Caco-2 (cell line): Measurements from ENCODE around the gene ATXN7. TPM values are rescaled to one million over a fixed set of nuclear protein-coding genes. Genes with fewer than 3 reads are reported as not detected.
A peak's percentile ranks its signal among the peaks of the same experiment; 100 is the strongest.

Experiments
- BruUV-seq: library from RNA; stranded (reverse); fragments of 400-500 nt; replicated peaks from 2 replicates; lab custom pipeline; 2021; lab: Mats Ljungman, UMichigan
- CTCF ChIA-PET: fragments of 300-600 bp; sonication (Branson Sonifier 250); formaldehyde crosslinking; loops from one replicate; lab custom pipeline; 2022; ENCODE audit warnings: antibody characterized with exemption; lab: Charles Lee
- POLR2A ChIA-PET: fragments of 300-600 bp; sonication (Branson Sonifier 250); formaldehyde crosslinking; loops from one replicate; lab custom pipeline; 2022; ENCODE audit warnings: antibody characterized with exemption; lab: Charles Lee
- DNase-seq, 2 experiments: peaks; one replicate each; pipeline versions ENCODE4 v3.0.0 to v3.0.0-alpha.2; 2020 to 2022
- H3K27me3 ChIP-seq: replicated peaks from 2 replicates; pipeline ENCODE4 v1.6.0; 2011; ENCODE audit warnings: low read length; ENCODE audit not compliant: control insufficient read depth, insufficient read depth
- H3K36me3 ChIP-seq: 2 replicates; pipeline ENCODE4 v1.5.1; 2011; ENCODE audit warnings: low read length; ENCODE audit not compliant: control insufficient read depth, insufficient read depth
- H3K4me1 ChIP-seq: fragments of 250-450 bp; sonication (Bioruptor Pico); 2 replicates; pipeline ENCODE4 v1.5.1; 2020; ENCODE audit warnings: mild to moderate bottlenecking
- H3K4me3 ChIP-seq: 2 replicates; pipeline ENCODE4 v1.5.1; 2011; ENCODE audit warnings: low read depth, mild to moderate bottlenecking, control low read depth, low read length
- H3K9me3 ChIP-seq: fragments of 250-450 bp; sonication (Bioruptor Pico); 2 replicates; pipeline ENCODE4 v1.5.1; 2020; ENCODE audit warnings: mild to moderate bottlenecking, moderate library complexity
- H3K27ac Mint-ChIP-seq: one replicate; pipeline ENCODE4 v1.8.0; 2022; ENCODE audit warnings: mixed read lengths; ENCODE audit not compliant: unreplicated experiment
- H3K27me3 Mint-ChIP-seq: one replicate; pipeline ENCODE4 v1.8.0; 2022; ENCODE audit warnings: mixed read lengths; ENCODE audit not compliant: insufficient read depth, unreplicated experiment
- H3K36me3 Mint-ChIP-seq: one replicate; pipeline ENCODE4 v1.8.0; 2022; ENCODE audit warnings: mild to moderate bottlenecking, mixed read lengths; ENCODE audit not compliant: insufficient read depth, unreplicated experiment
- H3K4me1 Mint-ChIP-seq: one replicate; pipeline ENCODE4 v1.8.0; 2022; ENCODE audit warnings: low read depth, mixed read lengths; ENCODE audit not compliant: unreplicated experiment
- H3K4me3 Mint-ChIP-seq: one replicate; pipeline ENCODE4 v1.8.0; 2022; ENCODE audit warnings: mild to moderate bottlenecking, moderate library complexity, mixed read lengths; ENCODE audit not compliant: unreplicated experiment
- H3K9me3 Mint-ChIP-seq: one replicate; pipeline ENCODE4 v1.8.0; 2022; ENCODE audit warnings: mixed read lengths; ENCODE audit not compliant: unreplicated experiment
- intact Hi-C: fragments of 100-400 bp; cut with micrococcal nuclease; formaldehyde crosslinking; loops from one replicate; pipeline ENCODE4 v1.10.0; 2022; ENCODE audit not compliant: unreplicated experiment
- total RNA-seq: library from RNA; stranded (reverse); gene quantifications from 2 replicates; pipeline ENCODE4 v1.2.3, GENCODE V29; 2022
- TF ChIP-seq, protein P1 (sequence below), 2 experiments: fragments of 200-600 bp in 1 of 2; IDR thresholded peaks; 1 replicate in 1 of 2; 2 replicates in 1 of 2; pipeline versions ENCODE4 v1.5.1 to v1.8.0; 2011 to 2022; ENCODE audit warnings: antibody characterized with exemption in 1 of 2, control low read depth in 1 of 2, inconsistent platforms in 1 of 2, low read depth in 1 of 2, low read length in 1 of 2, mild to moderate bottlenecking in 1 of 2, moderate library complexity in 1 of 2; ENCODE audit not compliant: insufficient read depth in 1 of 2, severe bottlenecking in 1 of 2, unreplicated experiment in 1 of 2

ATXN7 gene
- total RNA-seq, 1 experiment from 2014 or later = 22.5 TPM

DNA sequence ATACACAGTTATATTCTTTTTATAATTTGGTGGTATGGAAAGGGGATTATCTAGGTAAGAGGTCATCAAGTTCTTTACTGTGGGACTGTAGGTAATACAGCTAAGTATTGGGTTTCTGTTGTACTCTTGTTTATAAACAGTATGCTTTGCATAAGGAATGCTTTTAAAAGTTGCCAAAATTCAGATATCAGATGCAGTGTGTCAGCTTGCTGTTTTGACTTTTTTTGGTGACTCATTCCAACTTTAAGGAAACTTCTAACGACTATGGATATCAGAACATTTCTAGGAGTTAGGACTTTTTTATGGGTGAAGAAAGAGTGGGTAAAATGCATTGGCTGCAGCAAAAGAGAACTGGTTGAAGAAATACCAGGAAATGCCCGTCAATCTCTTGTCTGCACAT is 45.8 kb downstream of the ATXN7 start:
- Mint-ChIP-seq H3K36me3 (peaks cover 7% of the 10 kb centered on the region), H3K27ac (no peak overlapping the region), H3K27me3 (no peaks in the 10 kb centered on the region), H3K4me1 (peaks cover 4% of the 10 kb centered on the region), H3K4me3 (no peak overlapping the region), H3K9me3 (no peaks in the 10 kb centered on the region)
- TF ChIP-seq, protein P1, sequence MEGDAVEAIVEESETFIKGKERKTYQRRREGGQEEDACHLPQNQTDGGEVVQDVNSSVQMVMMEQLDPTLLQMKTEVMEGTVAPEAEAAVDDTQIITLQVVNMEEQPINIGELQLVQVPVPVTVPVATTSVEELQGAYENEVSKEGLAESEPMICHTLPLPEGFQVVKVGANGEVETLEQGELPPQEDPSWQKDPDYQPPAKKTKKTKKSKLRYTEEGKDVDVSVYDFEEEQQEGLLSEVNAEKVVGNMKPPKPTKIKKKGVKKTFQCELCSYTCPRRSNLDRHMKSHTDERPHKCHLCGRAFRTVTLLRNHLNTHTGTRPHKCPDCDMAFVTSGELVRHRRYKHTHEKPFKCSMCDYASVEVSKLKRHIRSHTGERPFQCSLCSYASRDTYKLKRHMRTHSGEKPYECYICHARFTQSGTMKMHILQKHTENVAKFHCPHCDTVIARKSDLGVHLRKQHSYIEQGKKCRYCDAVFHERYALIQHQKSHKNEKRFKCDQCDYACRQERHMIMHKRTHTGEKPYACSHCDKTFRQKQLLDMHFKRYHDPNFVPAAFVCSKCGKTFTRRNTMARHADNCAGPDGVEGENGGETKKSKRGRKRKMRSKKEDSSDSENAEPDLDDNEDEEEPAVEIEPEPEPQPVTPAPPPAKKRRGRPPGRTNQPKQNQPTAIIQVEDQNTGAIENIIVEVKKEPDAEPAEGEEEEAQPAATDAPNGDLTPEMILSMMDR (IDR thresholded peaks at IDR 0.05; ENCODE audit: insufficient read depth in 1 of 2, low read depth in 1 of 2, low read length in 1 of 2, severe bottlenecking in 1 of 2, unreplicated experiment in 1 of 2) = no peak
- intact Hi-C loops = no loop called here
- DNase-seq = no peak
- Histone ChIP-seq H3K27me3 (no peaks in the 10 kb centered on the region), H3K4me3 (no peak overlapping the region), H3K36me3 (no peaks in the 10 kb centered on the region), H3K4me1 (peaks cover 10% of the 10 kb centered on the region), H3K9me3 (no peaks in the 10 kb centered on the region)
- ChIA-PET POLR2A (no interaction called here), CTCF (no interaction called here)
- BruUV-seq = no TSS peak

DNA sequence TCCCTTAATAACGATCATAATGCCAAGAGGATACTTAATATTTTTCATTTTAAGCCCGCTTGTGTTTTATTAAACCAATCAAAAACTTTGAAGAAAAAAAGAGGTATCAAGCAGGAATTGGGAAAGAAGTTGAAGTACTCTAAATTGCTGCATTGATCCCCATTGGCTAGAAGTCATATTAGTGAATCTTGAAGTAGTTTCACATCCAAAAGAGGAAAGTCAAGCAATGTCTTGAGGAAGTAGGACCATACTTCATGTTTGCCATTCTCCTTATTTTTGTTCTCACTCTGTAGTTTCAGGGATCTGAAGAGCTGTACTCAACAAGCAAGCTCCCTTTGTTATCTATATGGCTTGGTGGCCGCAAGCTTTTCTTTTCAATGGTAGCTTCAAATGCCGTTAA is 46.3 kb downstream of the ATXN7 start:
- H3K27me3 ChIP-seq = no peaks in the 10 kb centered on the region
- TF ChIP-seq, protein P1 (IDR thresholded peaks at IDR 0.05; ENCODE audit: insufficient read depth in 1 of 2, low read depth in 1 of 2, low read length in 1 of 2, severe bottlenecking in 1 of 2, unreplicated experiment in 1 of 2) = no peak
- H3K4me1 Mint-ChIP-seq = peaks cover 4% of the 10 kb centered on the region
- no peak for DNase-seq
- intact Hi-C loops = no loop called here
- no peaks in the 10 kb centered on the region for H3K9me3 Mint-ChIP-seq
- H3K27me3 Mint-ChIP-seq = no peaks in the 10 kb centered on the region
- H3K9me3 ChIP-seq = no peaks in the 10 kb centered on the region
- no peak overlapping the region for H3K4me3 ChIP-seq
- H3K36me3 Mint-ChIP-seq = peaks cover 7% of the 10 kb centered on the region
- ChIA-PET POLR2A (no interaction called here), CTCF (no interaction called here)
- no peaks in the 10 kb centered on the region for H3K36me3 ChIP-seq
- H3K27ac Mint-ChIP-seq = no peak overlapping the region
- peaks cover 10% of the 10 kb centered on the region for H3K4me1 ChIP-seq
- no peak overlapping the region for H3K4me3 Mint-ChIP-seq
- no TSS peak for BruUV-seq

DNA sequence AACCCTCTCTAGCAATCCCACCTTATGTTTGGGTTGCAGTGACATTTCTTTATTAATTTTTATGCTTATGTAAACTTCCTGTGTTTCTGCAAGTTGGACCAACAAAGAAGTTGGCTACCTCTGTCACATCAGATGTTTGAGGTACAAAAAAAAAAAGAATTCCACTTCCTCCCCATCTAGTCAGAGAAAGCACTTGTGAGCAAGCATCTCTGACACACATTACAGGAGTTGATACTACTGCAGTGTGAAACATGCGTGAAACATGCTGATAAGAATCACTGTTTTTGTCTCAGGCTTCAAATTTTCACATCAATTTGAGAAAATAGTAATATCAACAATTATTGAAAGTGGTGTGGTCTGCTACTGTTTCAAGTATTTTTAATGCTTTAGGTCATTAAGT is 47.2 kb downstream of the ATXN7 start:
- Histone ChIP-seq H3K9me3 (no peaks in the 10 kb centered on the region), H3K27me3 (no peaks in the 10 kb centered on the region), H3K36me3 (no peaks in the 10 kb centered on the region), H3K4me1 (peaks cover 10% of the 10 kb centered on the region), H3K4me3 (peak overlapping the region; percentile 55)
- POLR2A ChIA-PET = no interaction called here
- TF ChIP-seq, protein P1 (IDR thresholded peaks at IDR 0.05; ENCODE audit: insufficient read depth in 1 of 2, low read depth in 1 of 2, low read length in 1 of 2, severe bottlenecking in 1 of 2, unreplicated experiment in 1 of 2) = no peak
- CTCF ChIA-PET = no interaction called here
- H3K9me3 Mint-ChIP-seq = no peaks in the 10 kb centered on the region
- peaks cover 4% of the 10 kb centered on the region for H3K4me1 Mint-ChIP-seq
- peak overlapping the region; percentile 94 for H3K4me3 Mint-ChIP-seq
- no TSS peak for BruUV-seq
- intact Hi-C loops = no loop called here
- H3K27me3 Mint-ChIP-seq = no peaks in the 10 kb centered on the region
- H3K36me3 Mint-ChIP-seq = peaks cover 9% of the 10 kb centered on the region
- DNase-seq = no peak
- H3K27ac Mint-ChIP-seq = peak overlapping the region; percentile 90
